ENCODE measurements around the gene ENOPH1.

DNA sequence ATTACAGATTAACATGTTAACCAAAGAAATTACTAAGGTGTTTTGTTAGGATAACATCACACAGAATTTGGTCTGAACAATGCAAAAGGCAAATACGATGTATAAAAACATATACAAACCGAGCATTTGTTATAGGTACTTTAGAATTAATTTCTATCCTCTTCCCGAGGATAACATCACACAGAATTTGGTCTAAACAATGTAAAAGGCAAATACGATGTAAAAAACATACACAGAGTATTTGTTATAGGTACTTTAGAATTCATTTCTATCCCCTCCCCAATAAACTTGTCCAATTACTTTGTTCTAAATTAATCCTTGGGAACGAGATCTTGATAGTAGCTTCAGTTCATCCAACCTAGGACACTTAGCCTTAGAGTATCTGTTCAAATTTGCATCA, 7.8 kb upstream of the ENOPH1 start:
- no peak for TF ChIP-seq EZH2 (IDR thresholded peaks at IDR 0.05; ENCODE audit: borderline replicate concordance, low read length)
- TF ChIP-seq, protein P1, sequence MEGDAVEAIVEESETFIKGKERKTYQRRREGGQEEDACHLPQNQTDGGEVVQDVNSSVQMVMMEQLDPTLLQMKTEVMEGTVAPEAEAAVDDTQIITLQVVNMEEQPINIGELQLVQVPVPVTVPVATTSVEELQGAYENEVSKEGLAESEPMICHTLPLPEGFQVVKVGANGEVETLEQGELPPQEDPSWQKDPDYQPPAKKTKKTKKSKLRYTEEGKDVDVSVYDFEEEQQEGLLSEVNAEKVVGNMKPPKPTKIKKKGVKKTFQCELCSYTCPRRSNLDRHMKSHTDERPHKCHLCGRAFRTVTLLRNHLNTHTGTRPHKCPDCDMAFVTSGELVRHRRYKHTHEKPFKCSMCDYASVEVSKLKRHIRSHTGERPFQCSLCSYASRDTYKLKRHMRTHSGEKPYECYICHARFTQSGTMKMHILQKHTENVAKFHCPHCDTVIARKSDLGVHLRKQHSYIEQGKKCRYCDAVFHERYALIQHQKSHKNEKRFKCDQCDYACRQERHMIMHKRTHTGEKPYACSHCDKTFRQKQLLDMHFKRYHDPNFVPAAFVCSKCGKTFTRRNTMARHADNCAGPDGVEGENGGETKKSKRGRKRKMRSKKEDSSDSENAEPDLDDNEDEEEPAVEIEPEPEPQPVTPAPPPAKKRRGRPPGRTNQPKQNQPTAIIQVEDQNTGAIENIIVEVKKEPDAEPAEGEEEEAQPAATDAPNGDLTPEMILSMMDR (IDR thresholded peaks at IDR 0.05; ENCODE audit: low read length), result no peak
